ENCODE measurements around the gene ABCB9.

DNA sequence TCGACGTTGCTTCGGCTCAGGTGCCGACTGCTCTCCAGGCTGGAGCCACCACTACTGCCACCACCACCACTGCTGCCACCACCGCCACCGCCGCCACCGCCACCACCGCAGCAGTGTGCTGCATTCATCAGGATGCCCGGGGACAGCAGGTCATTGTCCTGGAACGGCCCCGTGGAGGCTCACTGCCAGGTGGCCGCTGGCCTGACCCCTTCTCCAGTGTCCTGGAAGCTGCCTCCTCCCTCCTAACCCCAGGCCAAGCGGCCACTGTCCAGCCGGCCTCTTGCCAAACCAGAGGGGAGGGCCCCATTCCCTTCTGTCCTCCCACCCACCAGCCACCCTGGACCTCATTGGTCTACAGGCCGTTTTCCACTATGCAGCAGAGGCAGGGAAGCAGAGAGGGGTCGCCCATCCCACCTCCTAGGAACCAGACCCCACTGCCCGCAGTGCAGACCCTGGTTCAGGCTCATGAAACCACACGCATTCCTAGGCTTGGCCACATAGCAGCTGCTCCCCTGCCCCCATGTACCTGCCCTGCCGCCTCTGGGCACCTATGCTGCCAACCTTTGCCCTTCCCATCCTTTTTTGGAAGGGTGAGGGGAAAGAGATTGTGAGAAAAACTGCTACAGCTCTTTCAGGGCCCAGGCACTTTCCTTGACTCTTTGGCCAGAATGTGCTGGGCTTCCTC, 29.4 kb upstream of the ABCB9 start:
- TF ChIP-seq POLR2A (IDR thresholded peaks at IDR 0.05) (no peak), POLR2AphosphoS5 (IDR thresholded peaks at IDR 0.05) (no peak)
- TF ChIP-seq, protein P1, sequence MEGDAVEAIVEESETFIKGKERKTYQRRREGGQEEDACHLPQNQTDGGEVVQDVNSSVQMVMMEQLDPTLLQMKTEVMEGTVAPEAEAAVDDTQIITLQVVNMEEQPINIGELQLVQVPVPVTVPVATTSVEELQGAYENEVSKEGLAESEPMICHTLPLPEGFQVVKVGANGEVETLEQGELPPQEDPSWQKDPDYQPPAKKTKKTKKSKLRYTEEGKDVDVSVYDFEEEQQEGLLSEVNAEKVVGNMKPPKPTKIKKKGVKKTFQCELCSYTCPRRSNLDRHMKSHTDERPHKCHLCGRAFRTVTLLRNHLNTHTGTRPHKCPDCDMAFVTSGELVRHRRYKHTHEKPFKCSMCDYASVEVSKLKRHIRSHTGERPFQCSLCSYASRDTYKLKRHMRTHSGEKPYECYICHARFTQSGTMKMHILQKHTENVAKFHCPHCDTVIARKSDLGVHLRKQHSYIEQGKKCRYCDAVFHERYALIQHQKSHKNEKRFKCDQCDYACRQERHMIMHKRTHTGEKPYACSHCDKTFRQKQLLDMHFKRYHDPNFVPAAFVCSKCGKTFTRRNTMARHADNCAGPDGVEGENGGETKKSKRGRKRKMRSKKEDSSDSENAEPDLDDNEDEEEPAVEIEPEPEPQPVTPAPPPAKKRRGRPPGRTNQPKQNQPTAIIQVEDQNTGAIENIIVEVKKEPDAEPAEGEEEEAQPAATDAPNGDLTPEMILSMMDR (IDR thresholded peaks at IDR 0.05) = no peak

Measured in suprapubic skin (tissue), 4 donors.